Effector memory CD8-positive, alpha-beta T cell (primary cell): ENCODE measurements around the gene RGS6.

Experiments used
- ATAC-seq: fragments of 150-1000 bp; cut with Tn5 transposase; replicated peaks from 2 replicates; pipeline ENCODE4 v1.10.0; 2021; ENCODE audit warnings: mild to moderate bottlenecking, moderate library complexity
- DNase-seq, 3 experiments: peaks; one replicate each; pipeline ENCODE4 v3.0.0; 2021
- H3K27ac Mint-ChIP-seq, 2 donors: one replicate each; pipeline ENCODE4 v1.8.0; 2022; ENCODE audit warnings: mild to moderate bottlenecking in 2 of 2, mixed read lengths in 2 of 2, moderate library complexity in 2 of 2
- H3K27me3 Mint-ChIP-seq, 2 donors: one replicate each; pipeline ENCODE4 v1.8.0; 2022; ENCODE audit warnings: mixed read lengths in 2 of 2
- H3K36me3 Mint-ChIP-seq: one replicate; pipeline ENCODE4 v1.8.0; 2022; ENCODE audit warnings: mild to moderate bottlenecking, moderate library complexity, mixed read lengths; ENCODE audit not compliant: insufficient read depth
- H3K4me1 Mint-ChIP-seq, 2 donors: one replicate each; pipeline ENCODE4 v1.8.0; 2022; ENCODE audit warnings: low read depth in 2 of 2, mixed read lengths in 2 of 2
- H3K4me3 Mint-ChIP-seq, 2 donors: one replicate each; pipeline ENCODE4 v1.8.0; 2022; ENCODE audit warnings: mild to moderate bottlenecking in 2 of 2, mixed read lengths in 2 of 2, moderate library complexity in 2 of 2
- H3K9me3 Mint-ChIP-seq, 2 donors: one replicate each; pipeline ENCODE4 v1.8.0; 2022; ENCODE audit warnings: mixed read lengths in 2 of 2

The RGS6 gene

GRCh38 chr14:72129291-72129690 lies 197.1 kb downstream of the RGS6 start:
- no peaks in the 10 kb centered on the region for H3K4me1 Mint-ChIP-seq
- H3K27me3 Mint-ChIP-seq: peaks cover 43 to 77% of the 10 kb centered on the region in 2 donors
- ATAC-seq (no peak), DNase-seq (no peak)
- peaks cover 0 to 2% of the 10 kb centered on the region in 2 donors for H3K9me3 Mint-ChIP-seq
- H3K27ac Mint-ChIP-seq: no peak overlapping the region
- no peak overlapping the region for H3K4me3 Mint-ChIP-seq
- H3K36me3 Mint-ChIP-seq: no peaks in the 10 kb centered on the region

GRCh38 chr14:72141084-72141483 lies 208.9 kb downstream of the RGS6 start:
- Mint-ChIP-seq H3K36me3 (peaks cover 3% of the 10 kb centered on the region), H3K27me3 (peaks cover 24 to 43% of the 10 kb centered on the region in 2 donors)
- ATAC-seq: no peak

GRCh38 chr14:72142328-72142727 lies 210.1 kb downstream of the RGS6 start:
- Mint-ChIP-seq H3K4me1 (no peaks in the 10 kb centered on the region), H3K4me3 (no peak overlapping the region), H3K9me3 (peaks cover 0 to 3% of the 10 kb centered on the region in 2 donors), H3K27ac (no peak overlapping the region), H3K27me3 (peaks cover 24 to 43% of the 10 kb centered on the region in 2 donors), H3K36me3 (no peaks in the 10 kb centered on the region)
- no peak for ATAC-seq
- no peak for DNase-seq

More at GRCh38 chr14:72141084-72141483, 208.9 kb downstream of the RGS6 start:
- Mint-ChIP-seq H3K4me3 (no peak overlapping the region), H3K4me1 (no peaks in the 10 kb centered on the region), H3K9me3 (no peaks in the 10 kb centered on the region), H3K27ac (no peak overlapping the region)
- DNase-seq: no peak

- DNase-seq: no peak
- H3K9me3 Mint-ChIP-seq: peaks cover 0 to 3% of the 10 kb centered on the region in 2 donors
- H3K27me3 Mint-ChIP-seq: peaks cover 47 to 56% of the 10 kb centered on the region in 2 donors
- no peaks in the 10 kb centered on the region for H3K4me1 Mint-ChIP-seq
- H3K27ac Mint-ChIP-seq: no peak overlapping the region
- no peaks in the 10 kb centered on the region for H3K36me3 Mint-ChIP-seq
- H3K4me3 Mint-ChIP-seq: no peak overlapping the region
- ATAC-seq: no peak
Observed at GRCh38 chr14:72146241-72146640, 214.0 kb downstream of the RGS6 start.

GRCh38 chr14:72154645-72155378 lies 222.6 kb downstream of the RGS6 start:
- Mint-ChIP-seq H3K36me3 (peaks cover 5% of the 10 kb centered on the region), H3K27ac (no peak overlapping the region), H3K4me3 (no peak overlapping the region), H3K4me1 (no peaks in the 10 kb centered on the region), H3K27me3 (peaks cover 20 to 50% of the 10 kb centered on the region in 2 donors), H3K9me3 (peaks cover 0 to 12% of the 10 kb centered on the region in 2 donors)
- no peak for ATAC-seq
- no peak for DNase-seq

GRCh38 chr14:72155379-72155993 lies 223.3 kb downstream of the RGS6 start:
- no peak for ATAC-seq
- H3K4me3 Mint-ChIP-seq: no peak overlapping the region
- H3K27me3 Mint-ChIP-seq: peaks cover 17 to 54% of the 10 kb centered on the region in 2 donors
- H3K9me3 Mint-ChIP-seq: peaks cover 0 to 12% of the 10 kb centered on the region in 2 donors
- H3K27ac Mint-ChIP-seq: no peak overlapping the region
- DNase-seq: no peak
- H3K36me3 Mint-ChIP-seq: peaks cover 5% of the 10 kb centered on the region
- no peaks in the 10 kb centered on the region for H3K4me1 Mint-ChIP-seq

- Mint-ChIP-seq H3K27me3 (peaks cover 44 to 67% of the 10 kb centered on the region in 2 donors), H3K36me3 (no peaks in the 10 kb centered on the region), H3K4me1 (no peaks in the 10 kb centered on the region), H3K4me3 (no peak overlapping the region), H3K27ac (no peak overlapping the region), H3K9me3 (no peaks in the 10 kb centered on the region)
- DNase-seq (no peak), ATAC-seq (no peak)
Observed at GRCh38 chr14:72164420-72165228, 232.4 kb downstream of the RGS6 start.

- Mint-ChIP-seq H3K27me3 (peaks cover 49 to 68% of the 10 kb centered on the region in 2 donors), H3K9me3 (no peaks in the 10 kb centered on the region), H3K27ac (no peak overlapping the region), H3K4me3 (no peak overlapping the region), H3K4me1 (no peaks in the 10 kb centered on the region), H3K36me3 (no peaks in the 10 kb centered on the region)
- DNase-seq (no peak), ATAC-seq (no peak)
Observed at GRCh38 chr14:72165229-72165698, 233.0 kb downstream of the RGS6 start.

- H3K4me3 Mint-ChIP-seq: no peak overlapping the region
- no peak for ATAC-seq
Observed at GRCh38 chr14:72169521-72169920, 237.3 kb downstream of the RGS6 start.

GRCh38 chr14:72172049-72172448 lies 239.8 kb downstream of the RGS6 start:
- no peaks in the 10 kb centered on the region for H3K4me1 Mint-ChIP-seq
- no peak overlapping the region for H3K4me3 Mint-ChIP-seq
- no peaks in the 10 kb centered on the region for H3K9me3 Mint-ChIP-seq
- DNase-seq: no peak
- H3K36me3 Mint-ChIP-seq: no peaks in the 10 kb centered on the region
- no peak for ATAC-seq
- peaks cover 41 to 80% of the 10 kb centered on the region in 2 donors for H3K27me3 Mint-ChIP-seq
- no peak overlapping the region for H3K27ac Mint-ChIP-seq

More at GRCh38 chr14:72169521-72169920, 237.3 kb downstream of the RGS6 start:
- peaks cover 24 to 59% of the 10 kb centered on the region in 2 donors for H3K27me3 Mint-ChIP-seq
- no peaks in the 10 kb centered on the region for H3K9me3 Mint-ChIP-seq
- no peaks in the 10 kb centered on the region for H3K36me3 Mint-ChIP-seq
- DNase-seq: no peak
- no peak overlapping the region for H3K27ac Mint-ChIP-seq
- no peaks in the 10 kb centered on the region for H3K4me1 Mint-ChIP-seq

GRCh38 chr14:72172597-72172996 lies 240.4 kb downstream of the RGS6 start:
- Mint-ChIP-seq H3K4me1 (no peaks in the 10 kb centered on the region), H3K27ac (no peak overlapping the region), H3K9me3 (no peaks in the 10 kb centered on the region), H3K4me3 (no peak overlapping the region), H3K27me3 (peaks cover 35 to 83% of the 10 kb centered on the region in 2 donors), H3K36me3 (no peaks in the 10 kb centered on the region)
- DNase-seq (no peak), ATAC-seq (no peak)

GRCh38 chr14:72173038-72173720 lies 240.9 kb downstream of the RGS6 start:
- Mint-ChIP-seq H3K4me3 (no peak overlapping the region), H3K9me3 (no peaks in the 10 kb centered on the region), H3K27me3 (peaks cover 37 to 85% of the 10 kb centered on the region in 2 donors), H3K27ac (no peak overlapping the region), H3K36me3 (no peaks in the 10 kb centered on the region), H3K4me1 (no peaks in the 10 kb centered on the region)
- DNase-seq (no peak), ATAC-seq (no peak)

- H3K36me3 Mint-ChIP-seq: no peaks in the 10 kb centered on the region
- DNase-seq (no peak), ATAC-seq (no peak)
- peaks cover 34 to 60% of the 10 kb centered on the region in 2 donors for H3K27me3 Mint-ChIP-seq
- H3K27ac Mint-ChIP-seq: no peak overlapping the region
- no peaks in the 10 kb centered on the region for H3K4me1 Mint-ChIP-seq
- H3K9me3 Mint-ChIP-seq: peaks cover 0 to 9% of the 10 kb centered on the region in 2 donors
- H3K4me3 Mint-ChIP-seq: no peak overlapping the region
Observed at GRCh38 chr14:72177251-72177650, 245.0 kb downstream of the RGS6 start.
